AG08395 (cell line): Measurements from ENCODE around the gene CGB8.
A peak's percentile ranks its signal among the peaks of the same experiment; 100 is the strongest.
"Not testable (repeated sequence)": the region's sequence is repeated elsewhere in the genome, so short reads cannot be mapped to it uniquely, and the experiment has no call there.

Experiments used
- DNase-seq: peaks from one replicate; pipeline ENCODE4 v3.0.0; 2012; ENCODE audit warnings: mixed read lengths, low spot score

CGB8 gene

DNA sequence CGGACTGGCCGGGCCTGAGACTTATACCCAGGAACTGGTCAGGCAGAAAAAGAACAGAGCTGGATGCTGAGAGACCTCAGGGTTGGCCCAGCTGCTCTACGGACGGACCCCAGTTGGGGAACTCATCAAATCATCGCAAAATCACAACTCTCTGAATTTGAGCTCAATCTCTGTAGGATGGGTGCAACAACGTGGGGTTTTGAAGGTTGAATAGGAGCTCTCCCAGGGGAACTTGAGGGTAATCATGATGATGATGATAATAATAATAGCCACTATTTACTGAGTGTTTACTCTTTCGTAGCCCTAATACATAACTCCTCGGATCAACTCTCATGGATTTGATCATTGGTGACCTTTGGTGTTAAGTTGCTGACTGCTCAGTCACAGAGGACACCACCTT is 18.6 kb downstream of the CGB8 start:
- DNase-seq = not testable (repeated sequence)

DNA sequence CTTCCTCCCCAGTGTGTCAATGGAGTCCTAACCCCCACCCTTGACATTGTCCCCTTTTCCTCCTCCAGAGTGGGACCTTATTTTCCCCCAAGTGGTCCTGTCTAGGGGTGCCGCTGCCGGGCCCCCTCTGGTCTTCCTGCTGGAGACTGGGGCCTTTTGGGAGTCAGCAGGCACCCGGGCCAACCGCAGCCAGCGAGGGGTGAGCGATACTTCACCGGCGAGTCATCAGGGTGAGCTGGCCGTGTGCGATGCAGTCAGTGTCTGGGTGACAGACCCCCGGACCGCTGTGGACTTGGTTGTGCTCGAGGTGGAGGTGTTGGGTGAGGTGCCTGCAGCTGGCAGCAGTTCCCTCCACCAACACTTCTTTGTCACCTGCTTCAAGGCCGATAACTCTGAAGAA is 19.2 kb downstream of the CGB8 start:
- not testable (repeated sequence) for DNase-seq

DNA sequence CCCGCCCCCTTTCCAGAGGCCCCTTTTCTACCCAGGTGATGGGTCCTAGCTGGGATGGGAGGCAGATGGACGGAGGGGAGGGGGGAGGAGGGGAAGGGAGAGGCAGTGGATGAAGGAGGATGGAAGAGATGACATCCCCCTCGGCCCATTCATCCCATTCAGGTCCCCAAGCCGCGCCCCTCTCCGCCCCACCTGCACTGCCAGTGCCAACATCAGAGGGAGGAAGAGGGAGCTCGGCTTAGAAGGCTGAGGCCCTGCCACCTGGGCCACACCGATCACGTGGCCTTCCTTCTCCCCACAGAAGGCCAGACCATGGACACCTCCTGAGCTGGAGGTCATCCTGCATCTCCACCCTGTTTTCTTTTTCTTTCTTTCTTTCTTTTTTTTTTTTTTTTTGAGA is 20.2 kb downstream of the CGB8 start:
- not testable (repeated sequence) for DNase-seq

DNA sequence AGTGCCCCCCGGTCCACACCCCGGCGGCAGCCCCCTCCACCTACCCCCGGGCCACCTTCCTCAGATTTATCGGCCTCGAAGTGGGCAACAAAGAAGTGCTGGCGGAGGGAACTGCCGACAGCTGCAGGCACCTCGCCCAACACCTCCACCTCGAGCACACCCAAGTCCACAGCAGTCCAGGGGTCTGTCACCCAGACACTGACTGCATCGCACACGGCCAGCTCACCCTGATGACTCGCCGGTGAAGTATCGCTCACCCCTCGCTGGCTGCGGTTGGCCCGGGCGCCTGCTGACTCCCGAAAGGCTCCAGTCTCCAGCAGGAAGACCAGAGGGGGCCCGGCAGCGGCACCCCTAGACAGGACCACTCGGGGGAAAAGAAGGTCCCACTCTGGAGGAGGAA is 23.3 kb downstream of the CGB8 start:
- not testable (repeated sequence) for DNase-seq

DNA sequence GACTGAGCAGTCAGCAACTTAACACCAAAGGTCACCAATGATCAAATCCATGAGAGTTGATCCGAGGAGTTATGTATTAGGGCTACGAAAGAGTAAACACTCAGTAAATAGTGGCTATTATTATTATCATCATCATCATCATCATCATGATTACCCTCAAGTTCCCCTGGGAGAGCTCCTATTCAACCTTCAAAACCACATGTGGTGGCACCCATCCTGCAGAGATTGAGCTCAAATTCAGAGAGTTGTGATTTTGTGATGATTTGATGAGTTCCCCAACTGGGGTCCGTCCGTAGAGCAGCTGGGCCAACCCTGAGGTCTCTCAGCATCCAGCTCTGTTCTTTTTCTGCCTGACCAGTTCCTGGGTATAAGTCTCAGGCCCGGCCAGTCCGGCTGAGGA is 23.8 kb downstream of the CGB8 start:
- DNase-seq = not testable (repeated sequence)

DNA sequence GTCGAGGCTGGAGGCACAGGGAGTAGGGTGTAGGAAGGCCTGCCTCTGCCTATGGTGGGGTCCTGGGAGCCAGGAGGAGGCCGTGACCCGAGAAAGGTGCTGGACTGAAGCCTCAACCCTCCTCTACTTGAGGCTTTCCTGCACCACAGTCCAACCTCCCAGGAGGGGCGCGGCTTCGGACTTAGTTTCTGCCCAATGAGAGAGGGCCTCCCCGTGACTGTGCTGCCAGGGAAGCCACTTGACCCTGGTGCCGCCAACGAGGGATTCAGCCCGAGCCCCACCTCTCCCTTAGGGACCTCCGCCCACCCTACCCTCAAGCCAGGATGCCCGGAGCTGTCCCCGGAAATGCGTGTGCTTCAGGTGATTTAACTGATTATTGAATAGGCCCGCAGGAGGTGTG is 24.7 kb downstream of the CGB8 start, which contains the start of gene CGB3:
Gene CGB3, minus strand, starts transcription at position 101 of the 400 bp plus-strand sequence. CDS start 362 bp downstream, outside the sequence.
- not testable (repeated sequence) for DNase-seq

DNA sequence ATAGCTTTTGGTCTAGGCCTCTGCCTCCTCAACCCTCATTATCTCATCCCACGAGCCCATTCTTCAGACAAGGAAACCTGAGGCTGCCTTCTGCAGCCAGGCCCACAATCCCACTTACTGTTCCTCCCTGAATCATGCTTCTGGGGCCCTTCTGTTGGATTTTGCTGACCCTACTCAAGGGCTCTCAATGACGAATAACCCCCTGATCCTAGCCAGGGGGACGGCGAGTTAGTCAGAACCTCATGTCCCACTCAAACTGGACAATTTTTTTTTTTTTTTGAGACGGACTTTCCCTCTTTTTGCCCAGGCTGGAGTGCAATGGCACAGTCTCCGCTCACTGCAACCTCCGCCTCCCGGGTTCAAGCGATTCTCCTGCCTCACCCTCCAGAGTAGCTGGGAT is 26.8 kb downstream of the CGB8 start:
- DNase-seq = no peak

DNA sequence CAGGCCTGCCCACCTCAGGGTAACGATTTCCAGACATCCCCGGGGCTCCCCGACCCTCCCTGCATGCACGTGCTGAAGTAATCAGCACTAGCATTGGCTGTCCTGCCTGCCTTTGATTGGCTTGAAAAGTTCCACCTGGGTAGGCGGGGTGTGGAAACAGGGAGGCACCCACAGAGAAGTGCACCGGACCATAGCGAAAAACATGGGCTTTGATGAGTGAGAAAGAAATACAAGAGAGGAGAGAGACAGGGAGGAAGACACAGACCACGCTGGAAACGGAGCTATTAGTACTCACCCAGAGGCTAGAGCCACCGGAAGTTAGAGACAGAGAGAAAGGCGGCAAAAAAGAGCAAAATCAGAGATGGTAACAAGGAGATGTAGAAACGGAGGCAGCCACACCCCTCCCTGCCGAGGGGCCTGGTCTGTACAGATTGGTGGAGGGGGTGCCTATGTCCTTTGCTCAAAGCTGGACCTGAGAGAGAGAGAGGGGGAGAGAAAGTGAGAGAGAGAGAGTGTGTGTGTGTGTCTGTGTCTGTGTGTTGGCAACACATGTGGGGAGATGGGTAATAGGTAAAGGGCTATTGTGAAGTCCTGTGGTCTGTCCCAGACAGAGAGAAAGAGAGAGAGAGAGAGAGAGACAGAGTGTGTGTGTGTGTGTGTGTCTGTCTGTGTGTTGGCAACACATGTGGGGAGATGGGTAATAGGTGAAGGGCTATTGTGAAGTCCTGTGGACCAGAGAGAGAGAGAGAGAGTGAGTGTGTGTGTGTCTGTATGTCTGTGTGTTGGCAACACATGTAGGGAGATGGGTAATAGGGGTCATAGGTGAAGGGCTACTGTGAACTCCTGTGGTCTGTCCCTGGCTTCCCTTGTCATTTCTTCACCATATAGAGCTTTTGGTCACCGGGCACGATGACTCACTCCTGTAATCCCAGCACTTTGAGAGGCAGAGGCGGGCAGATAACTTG is 27.7 kb downstream of the CGB8 start:
- no peak for DNase-seq

DNA sequence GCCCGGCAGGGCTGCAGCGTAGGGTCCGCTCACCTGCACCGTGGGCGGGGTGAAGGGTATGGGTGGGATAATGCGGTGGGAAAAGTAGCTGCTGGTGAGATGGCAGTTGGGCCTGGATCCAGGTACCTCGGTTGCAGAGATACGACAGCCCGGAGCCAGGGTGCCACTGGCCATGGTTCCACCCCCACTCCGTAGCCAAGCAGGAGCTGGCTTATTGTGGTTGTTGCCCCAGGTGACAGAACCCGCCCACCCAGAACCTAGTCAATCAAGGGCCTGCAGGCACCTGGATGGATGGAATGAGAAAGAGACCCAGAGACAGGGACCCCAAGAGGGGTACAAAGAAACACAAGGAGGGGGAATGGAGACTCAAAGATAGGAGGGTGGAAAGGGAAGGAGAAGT is 28.6 kb downstream of the CGB8 start:
- no peak for DNase-seq

DNA sequence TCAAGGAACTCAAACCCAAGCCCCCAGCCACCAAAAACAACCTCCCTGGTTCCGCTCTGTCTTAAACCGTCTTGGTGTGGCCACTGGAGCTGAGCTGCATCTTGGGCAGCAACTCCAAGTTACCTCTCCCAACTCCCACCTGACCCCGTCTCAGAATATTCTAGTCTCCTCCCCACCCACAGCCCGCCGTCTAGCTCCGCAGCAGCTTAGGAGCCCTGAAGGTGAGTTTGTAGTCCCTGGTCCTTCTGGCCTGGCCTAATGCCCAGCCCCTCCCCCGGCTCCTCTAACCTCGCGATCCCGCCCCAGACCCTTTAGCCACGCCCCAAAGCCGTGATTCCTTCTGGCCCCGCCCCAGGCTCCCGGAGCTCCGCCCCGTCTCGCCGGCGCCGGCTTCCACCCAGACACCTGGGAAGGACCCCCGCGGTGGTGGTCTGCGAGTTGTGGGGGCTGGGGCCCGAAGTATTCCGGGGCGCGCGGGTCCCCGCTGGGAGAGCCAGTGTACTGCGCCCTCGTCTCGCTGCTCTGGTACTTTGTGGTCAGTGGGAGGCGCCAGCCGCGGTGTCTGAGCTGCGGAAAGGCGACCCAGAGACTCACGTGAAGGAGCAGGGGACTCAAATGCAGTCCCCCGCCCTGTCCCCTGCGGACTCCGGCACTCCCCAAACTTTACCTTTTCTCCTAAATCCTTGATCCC is 29.5 kb downstream of the CGB8 start:
- DNase-seq = peak; percentile 54

DNA sequence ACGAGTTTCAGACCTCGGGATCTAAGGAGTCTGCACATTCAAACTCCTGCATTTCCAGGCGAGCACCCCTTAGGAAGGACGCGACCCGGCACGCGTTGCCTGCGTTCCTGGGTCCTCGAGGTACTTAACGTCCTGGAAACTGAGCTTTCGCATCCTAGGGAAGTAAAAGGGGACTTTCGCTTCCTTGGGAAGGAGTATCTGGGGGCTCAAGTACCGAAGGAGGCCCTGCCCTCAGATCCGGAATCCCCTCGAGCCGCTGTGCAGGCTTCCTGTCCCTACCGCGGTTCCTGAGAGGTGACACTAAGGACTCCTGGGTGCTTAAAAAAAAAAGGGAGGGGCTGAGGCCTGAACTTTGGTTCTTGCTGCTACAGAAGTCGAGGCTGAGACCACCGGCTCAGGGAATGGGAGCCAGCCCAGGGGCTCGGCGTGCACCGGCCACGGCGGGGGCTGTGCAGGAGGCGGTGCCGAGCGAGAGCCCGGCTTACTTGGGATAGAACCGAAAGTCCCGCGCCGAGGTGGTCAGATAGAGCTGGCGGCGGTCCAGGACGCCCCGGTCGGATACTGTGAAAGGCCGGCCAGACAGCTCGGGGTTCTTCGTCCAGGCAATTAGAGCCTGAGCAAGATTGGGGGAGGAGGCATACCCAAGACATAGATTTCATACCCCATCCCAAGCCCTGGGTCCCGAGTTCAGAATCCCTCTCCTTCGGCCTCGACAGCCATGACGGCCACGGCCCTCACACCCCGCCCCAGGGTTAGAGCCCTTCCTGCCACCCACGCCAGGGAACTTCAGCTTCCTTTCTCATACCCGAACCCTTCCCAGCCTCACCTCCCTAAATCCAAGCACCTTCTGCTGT is 30.3 kb downstream of the CGB8 start:
- DNase-seq = not testable (repeated sequence)

DNA sequence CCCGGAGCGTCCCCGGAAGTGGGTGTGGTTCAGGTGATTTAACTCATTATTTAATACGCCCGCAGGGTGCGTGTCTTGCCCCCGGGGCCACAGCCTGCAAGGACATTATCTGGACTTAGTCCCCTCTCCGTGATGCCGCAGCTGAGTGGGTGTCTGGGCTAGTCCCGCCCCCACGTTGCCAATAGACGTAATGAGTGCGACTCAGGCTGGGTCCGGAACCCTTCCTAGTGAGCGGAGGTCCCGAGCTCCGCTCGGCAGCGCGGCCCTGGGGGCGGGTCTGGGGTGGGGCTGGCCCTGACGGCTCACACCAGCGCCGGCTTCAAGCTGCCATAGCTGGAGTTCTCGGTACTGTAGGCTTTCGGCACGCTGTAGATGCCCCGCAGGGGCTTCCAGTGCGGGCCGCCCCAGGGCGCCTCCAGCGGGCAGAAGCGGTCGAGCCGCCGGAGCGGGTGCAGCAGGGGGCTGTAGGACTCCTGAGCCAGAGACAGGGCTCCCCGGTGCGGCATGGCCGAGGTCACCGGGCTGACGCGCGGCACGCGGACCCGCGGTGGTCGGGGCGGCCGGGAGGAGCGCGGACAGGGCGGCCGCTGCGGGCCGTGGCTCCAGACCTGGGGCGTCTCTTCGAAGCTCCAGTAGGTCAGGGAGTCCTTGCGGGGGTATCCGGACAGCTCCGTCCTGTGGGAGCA is 31.1 kb downstream of the CGB8 start:
- DNase-seq = peak; percentile 75

DNA sequence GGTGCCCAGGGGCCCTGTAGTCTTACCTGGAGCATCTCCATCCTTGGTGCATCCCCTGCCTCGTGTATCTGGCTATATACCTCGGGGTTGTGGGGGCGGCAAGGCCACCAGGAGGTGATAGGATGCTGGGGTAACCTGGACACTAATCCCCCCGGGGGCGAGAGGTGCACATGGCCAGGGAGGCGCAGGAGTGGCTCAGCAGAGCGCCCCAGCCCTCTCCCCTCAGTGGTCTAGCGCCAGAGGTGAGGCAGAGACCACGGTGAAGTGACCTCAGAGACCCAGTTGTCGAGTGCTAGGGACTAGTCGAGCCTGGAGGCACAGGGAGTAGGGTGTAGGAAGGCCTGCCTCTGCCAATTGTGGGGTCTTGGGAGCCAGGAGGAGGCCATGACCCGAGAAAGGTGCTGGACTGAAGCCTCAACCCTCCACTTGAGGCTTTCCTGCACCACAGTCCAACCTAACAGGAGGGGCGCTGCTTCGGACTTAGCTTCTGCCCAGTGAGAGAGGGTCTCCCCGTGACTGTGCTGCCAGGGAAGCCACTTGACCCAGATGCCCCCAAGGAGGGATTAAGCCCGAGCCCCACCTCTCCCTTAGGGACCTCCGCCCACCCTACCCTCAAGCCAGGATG is 31.8 kb downstream of the CGB8 start, which contains the start of gene LHB:
Gene LHB, minus strand, starts transcription at position 51 of the 625 bp plus-strand sequence. Its CDS starts 10 bp downstream, at position 41.
- DNase-seq = no peak

DNA sequence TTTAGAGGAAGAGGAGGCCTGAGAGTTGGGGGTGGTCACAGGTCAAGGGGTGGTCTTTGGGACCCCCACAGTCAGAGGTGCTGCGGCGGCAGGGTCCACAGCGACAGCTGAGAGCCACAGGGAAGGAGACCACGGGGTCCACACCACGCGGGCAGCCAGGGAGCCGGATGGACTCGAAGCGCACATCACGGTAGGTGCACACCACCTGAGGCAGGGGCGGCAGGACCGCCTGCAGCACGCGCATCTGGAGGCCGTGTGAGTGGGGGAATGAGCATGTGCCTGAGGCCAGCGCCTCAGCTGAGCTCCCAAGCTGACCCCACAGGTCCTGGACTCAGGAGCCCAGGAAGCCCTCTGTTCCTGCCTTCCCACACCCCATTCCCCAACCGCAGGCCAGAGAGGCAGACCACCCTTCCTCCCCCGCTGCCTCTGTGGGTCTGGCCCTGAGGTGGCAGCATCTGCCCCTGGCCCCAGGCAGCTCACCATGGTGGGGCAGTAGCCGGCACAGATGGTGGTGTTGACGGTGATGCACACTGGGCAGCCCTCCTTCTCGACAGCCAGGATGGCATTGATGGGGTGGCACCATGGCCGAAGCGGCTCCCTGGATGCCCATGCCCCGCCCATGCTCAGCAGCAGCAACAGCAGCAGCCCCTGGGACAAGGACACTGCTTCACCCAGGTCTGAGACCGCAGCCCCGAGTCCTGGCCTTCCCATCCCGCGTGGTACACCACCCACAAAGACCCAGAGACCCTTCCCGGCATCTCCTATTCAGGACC is 32.7 kb downstream of the CGB8 start:
- no peak for DNase-seq

DNA sequence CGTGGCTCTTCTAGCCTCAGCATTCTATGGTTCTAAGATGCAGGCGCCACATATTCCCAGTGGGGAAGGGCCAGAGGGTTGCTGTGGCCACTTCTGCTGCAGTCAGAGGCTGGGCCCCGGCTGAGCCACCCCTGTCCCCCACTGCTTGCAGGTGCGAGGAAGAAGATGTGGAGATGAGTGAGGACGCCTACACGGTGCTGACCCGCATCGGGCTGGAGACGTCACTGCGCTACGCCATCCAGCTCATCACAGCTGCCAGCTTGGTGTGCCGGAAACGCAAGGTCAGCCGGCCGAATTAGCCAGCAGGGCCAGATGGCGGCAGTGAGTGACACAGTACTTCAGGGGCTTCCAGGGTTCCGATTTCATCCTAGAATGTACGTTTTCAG is 34.0 kb downstream of the CGB8 start:
- no peak for DNase-seq

DNA sequence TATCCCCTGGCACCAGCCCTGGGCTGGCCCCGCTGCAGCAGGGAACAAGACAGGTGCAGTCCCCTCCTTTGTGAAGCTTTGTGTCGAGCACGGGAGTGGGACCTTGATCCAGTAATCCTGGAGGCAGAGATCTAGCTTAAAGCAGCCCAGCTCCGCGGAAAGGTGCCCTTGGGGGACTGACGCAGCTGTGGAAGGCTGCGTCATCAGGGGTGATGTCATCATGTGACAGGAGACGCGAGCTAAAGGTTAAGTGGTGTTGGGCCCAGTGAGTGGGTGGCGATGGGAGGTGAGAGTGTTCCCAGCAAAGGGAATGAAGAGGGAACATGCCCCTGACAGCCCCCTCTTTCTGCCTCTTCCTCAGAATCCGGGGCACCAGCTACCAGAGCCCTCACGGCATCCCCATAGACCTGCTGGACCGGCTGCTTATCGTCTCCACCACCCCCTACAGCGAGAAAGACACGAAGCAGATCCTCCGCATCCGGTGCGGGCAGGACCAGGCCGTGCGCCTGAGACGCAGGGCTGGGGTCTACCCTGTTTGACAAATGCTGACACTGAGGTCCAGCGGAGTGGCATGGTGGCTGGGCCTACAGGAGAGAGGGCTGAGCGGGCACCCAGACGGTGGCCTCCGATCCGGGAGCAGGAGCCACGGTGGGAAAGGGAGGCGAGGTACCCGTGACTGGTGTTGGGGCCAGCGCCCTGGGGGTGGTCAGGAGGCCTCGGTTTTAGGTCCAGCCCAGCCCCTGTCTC is 34.6 kb downstream of the CGB8 start:
- DNase-seq = no peak

DNA sequence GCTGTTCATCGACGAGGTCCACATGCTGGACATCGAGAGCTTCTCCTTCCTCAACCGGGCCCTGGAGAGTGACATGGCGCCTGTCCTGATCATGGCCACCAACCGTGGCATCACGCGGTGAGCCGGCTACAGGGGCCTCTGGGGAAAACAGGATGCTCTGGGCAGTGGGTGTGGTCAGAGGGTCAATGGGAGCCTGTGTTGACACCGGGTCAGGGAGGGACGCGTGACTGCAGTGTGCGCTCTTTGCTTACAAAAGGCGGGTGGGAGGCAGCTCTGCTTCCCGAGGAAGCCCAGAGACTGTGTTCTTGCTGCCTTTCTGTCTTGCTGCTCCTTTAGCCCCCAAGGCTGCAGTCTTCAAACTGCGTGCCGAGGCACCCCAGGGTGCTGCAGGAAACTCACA is 37.7 kb downstream of the CGB8 start:
- DNase-seq = no peak

DNA sequence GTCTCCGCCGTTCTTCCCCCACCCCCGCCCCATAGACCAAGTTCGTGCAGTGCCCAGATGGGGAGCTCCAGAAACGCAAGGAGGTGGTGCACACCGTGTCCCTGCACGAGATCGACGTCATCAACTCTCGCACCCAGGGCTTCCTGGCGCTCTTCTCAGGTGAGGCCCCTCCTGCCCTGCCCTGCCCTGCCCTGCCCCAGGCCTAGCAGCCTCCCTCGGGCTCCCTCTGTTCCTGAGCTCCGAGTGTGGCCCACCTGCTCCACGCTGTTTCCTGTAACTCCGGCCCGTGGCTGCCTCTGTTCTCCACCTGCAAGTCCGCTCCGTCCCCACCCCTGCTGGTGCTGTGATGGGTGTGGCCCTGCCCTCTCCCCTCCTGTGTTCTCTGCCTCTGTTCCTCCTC is 38.5 kb downstream of the CGB8 start:
- DNase-seq = no peak

DNA sequence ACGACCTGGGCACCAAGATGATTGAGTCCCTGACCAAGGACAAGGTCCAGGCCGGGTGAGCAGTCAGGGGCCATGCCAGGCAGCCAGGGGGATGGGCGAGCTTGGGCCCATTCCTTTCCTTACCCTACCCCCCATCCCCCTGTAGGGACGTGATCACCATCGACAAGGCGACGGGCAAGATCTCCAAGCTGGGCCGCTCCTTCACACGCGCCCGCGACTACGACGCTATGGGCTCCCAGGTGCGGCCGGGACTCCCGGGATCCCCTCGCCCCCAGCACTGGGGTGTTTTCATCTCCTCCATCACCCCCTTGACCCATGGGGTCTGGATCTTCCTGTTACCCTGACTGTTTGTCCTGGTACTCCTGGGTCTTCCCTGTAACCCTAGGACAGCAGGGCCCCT is 39.1 kb downstream of the CGB8 start:
- no peak for DNase-seq
